ENCODE data around the gene PSMC3IP. TPM values are rescaled to one million over a fixed set of nuclear protein-coding genes. Genes with fewer than 3 reads are reported as not detected.
"Not testable (repeated sequence)": the region's sequence is repeated elsewhere in the genome, so short reads cannot be mapped to it uniquely, and the experiment has no call there.

The PSMC3IP gene
- total and polyA plus RNA-seq, 8 donors = 0.89 to 6.5 (median 4.2) TPM; not detected in 2

DNA sequence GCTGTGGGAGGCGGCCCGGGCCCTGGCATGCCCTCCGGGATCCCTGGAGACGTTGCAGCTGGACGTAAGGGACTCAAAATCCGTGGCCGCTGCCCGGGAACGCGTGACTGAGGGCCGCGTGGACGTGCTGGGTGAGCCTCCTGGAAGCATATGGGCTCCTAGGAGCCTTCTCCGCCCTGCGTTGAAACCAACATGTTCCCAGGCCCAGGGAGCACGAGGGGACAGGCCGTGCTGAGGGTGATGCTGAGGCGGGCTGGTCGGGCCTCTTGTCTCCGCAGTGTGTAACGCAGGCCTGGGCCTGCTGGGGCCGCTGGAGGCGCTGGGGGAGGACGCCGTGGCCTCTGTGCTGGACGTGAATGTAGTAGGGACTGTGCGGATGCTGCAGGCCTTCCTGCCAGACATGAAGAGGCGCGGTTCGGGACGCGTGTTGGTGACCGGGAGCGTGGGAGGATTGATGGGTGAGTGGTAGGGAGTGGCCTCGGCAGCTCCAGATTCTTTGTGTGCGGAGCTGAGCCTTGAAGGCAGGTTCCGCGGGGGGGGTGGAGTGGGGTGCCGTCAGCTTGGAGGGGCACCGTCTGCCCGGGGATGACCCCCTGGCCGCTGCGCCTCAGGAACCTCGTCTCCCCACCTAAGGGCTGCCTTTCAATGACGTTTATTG is 24.2 kb downstream of the PSMC3IP start:
- intact Hi-C loops (cut with DNase I; ENCODE audit: low total_unique reads) = no loop called here
- H3K4me3 ChIP-seq = peak overlapping the region; percentile 66 to 86 (median 76)
- H3K36me3 ChIP-seq = peaks cover 0 to 14% (median 6%) of the 10 kb centered on the region in 4 donors
- WGBS, 5 donors = 73 to 76% (median 75%) methylated on average over 23 to 45 of the region's 45 CpGs
- no peaks in the 10 kb centered on the region for H3K27me3 ChIP-seq
- H3K9me3 ChIP-seq = no peaks in the 10 kb centered on the region
- peak overlapping the region in 4 of 5 donors; percentile 88 to 93 (median 92) for H3K27ac ChIP-seq
- TF ChIP-seq POLR2A (IDR thresholded peaks at IDR 0.05) (no peak), POLR2AphosphoS5 (IDR thresholded peaks at IDR 0.05) (no peak), CTCF (IDR thresholded peaks at IDR 0.05) (no peak), EP300 (IDR thresholded peaks at IDR 0.05) (no peak)
- peak in 1 of 2 donors; percentile 53 for DNase-seq
- H3K4me1 ChIP-seq = peaks cover 19 to 50% (median 40%) of the 10 kb centered on the region in 4 donors

DNA sequence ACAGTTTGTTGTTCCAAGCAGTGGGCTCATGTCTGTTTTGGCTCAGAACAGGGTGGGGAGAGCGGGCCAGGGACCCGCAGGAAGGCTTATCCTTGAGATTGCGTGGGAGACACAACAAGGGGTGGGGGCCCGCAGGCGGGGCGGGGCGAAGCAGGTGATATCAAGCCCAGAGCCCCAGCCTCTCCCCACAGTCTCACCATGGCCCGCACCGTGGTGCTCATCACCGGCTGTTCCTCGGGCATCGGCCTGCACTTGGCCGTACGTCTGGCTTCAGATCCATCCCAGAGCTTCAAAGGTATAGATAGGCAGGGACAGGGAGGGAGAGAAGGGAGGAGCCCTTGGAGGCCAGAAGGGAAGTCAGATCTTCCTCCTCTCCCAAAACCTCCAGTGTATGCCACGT is 24.8 kb downstream of the PSMC3IP start, which contains the start of gene HSD17B1:
HSD17B1 (plus strand) TSS at position 188 of the 400 bp plus-strand sequence; CDS start at position 199, 11 bp downstream.
- WGBS, 5 donors = 88 to 93% (median 90%) methylated on average over 9 to 15 of the region's 15 CpGs

DNA sequence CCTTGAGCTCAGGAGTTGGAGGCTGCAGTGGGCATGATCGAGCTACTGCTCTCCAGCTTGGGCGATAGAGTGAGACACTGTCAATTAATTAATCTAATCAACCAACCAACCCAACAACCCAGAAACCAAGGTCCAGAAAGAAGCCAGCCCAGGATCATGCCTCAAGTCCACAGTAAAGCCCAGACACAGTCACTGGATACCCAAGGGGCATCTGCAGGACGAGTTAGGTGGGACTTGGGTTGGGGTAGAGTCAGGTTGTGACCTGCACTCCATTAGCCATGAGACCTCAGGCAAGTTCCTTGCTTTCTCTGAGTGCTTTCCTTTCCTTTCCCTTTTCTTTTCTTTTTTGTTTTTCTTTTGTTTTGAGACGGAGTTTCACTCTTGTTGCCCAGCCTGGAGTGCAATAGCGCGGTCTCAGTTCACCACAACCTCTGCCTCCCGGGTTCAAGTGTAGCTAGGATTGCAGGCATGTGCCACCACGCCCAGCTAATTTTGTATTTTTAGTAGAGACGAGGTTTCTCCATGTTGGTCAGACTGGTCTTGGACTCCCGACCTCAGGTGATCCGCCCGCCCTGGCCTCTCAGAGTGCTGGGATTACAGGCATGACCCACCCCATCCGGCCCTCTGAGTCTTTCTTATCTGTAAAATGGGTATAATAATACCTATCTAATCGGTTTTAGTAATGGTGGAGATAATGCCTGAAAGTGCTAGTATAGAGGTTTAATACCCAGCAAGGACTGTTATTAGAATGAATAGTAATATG is 28.4 kb downstream of the PSMC3IP start:
- Histone ChIP-seq H3K4me3 (peak overlapping the region in 2 of 4 donors; percentile 39 to 55), H3K36me3 (peaks cover 3 to 28% (median 13%) of the 10 kb centered on the region in 4 donors), H3K4me1 (peaks cover 16 to 47% (median 36%) of the 10 kb centered on the region in 4 donors), H3K27ac (no peak overlapping the region), H3K27me3 (no peaks in the 10 kb centered on the region), H3K9me3 (no peaks in the 10 kb centered on the region)
- intact Hi-C loops (cut with DNase I; ENCODE audit: low total_unique reads) = no loop called here
- 53 to 70% (median 63%) methylated on average over 14 of the region's 14 CpGs for WGBS, 5 donors
- no peak for DNase-seq
- TF ChIP-seq CTCF (IDR thresholded peaks at IDR 0.05) (no peak), EP300 (IDR thresholded peaks at IDR 0.05) (no peak), POLR2A (IDR thresholded peaks at IDR 0.05) (no peak), POLR2AphosphoS5 (IDR thresholded peaks at IDR 0.05) (no peak)

More for the DNA sequence above, 24.8 kb downstream of the PSMC3IP start, which contains the start of gene HSD17B1:
- DNase-seq; intact Hi-C loops (cut with DNase I; ENCODE audit: low total_unique reads); H3K27me3 ChIP-seq; H3K9me3 ChIP-seq: not testable (repeated sequence)
- Histone ChIP-seq H3K4me1 (peaks cover 22 to 55% (median 46%) of the 10 kb centered on the region in 4 donors), H3K36me3 (peaks cover 0 to 14% (median 6%) of the 10 kb centered on the region in 4 donors), H3K4me3 (peak within 1 kb of the TSS; percentile 66 to 86 (median 76)), H3K27ac (peak within 1 kb of the TSS in 4 of 5 donors; percentile 88 to 93 (median 92))

DNA sequence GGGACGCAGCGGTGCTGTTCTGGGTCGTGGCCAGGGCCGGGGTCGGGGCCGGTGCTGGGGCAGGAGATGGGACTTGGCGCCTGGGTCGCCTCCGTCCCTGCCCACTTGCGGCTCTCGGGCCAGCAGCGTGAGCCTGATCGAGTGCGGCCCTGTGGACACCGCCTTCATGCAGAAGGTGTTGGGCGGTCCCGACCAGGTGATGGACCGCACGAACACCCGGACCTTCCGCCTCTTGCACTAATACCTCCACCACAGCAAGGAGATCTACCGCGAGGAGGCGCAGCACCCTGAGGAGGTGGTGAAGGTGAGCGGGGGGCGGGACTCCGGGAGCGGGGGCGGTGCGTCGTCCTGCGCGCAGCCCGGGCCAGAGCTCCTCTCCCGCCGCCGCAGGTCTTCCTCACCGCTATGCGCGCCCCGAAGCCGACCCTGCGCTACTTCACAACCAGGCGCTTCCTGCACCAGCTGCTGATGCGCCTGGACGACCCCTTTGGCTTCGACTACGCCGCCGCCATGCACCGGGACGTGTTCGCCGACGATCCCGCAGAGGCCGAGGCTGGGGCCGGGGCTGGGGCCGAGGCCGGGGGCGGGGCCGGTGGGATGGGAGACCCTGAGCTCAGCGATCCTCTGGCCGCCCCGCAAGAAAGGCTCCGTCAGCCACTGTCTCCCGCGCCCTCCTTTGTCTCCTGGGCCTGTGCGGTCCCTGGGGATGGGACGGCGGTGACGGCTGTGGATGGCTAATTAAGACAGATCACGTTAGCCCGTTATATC is 29.3 kb downstream of the PSMC3IP start:
- H3K27ac ChIP-seq = peak overlapping the region in 1 of 5 donors; percentile 1
- peaks cover 7 to 38% (median 27%) of the 10 kb centered on the region in 4 donors for H3K4me1 ChIP-seq
- no peaks in the 10 kb centered on the region for H3K27me3 ChIP-seq
- TF ChIP-seq CTCF (IDR thresholded peaks at IDR 0.05) (peak in 5 of 7 experiments; percentile 20 to 62 (median 57)), EP300 (IDR thresholded peaks at IDR 0.05) (no peak), POLR2A (IDR thresholded peaks at IDR 0.05) (no peak), POLR2AphosphoS5 (IDR thresholded peaks at IDR 0.05) (peak; percentile 7 to 81 (median 24))
- H3K4me3 ChIP-seq = peak overlapping the region; percentile 32 to 55 (median 42)
- intact Hi-C loops (cut with DNase I; ENCODE audit: low total_unique reads) = no loop called here
- H3K36me3 ChIP-seq = peaks cover 8 to 37% (median 22%) of the 10 kb centered on the region in 4 donors
- WGBS, 5 donors = 9 to 38% (median 14%) methylated on average over 21 to 74 of the region's 74 CpGs
- H3K9me3 ChIP-seq = no peaks in the 10 kb centered on the region
- peak; percentile 94 for DNase-seq
